HG03565 (cell line): ENCODE data around the gene ANO4.
"Not testable (repeated sequence)": the region's sequence is repeated elsewhere in the genome, so short reads cannot be mapped to it uniquely, and the experiment has no call there.

Experiments
- ATAC-seq: cut with Tn5 transposase; IDR thresholded peaks from one replicate; pipeline ENCODE4 v1.9.1; 2021; ENCODE audit warnings: mild to moderate bottlenecking, moderate library complexity; ENCODE audit not compliant: unreplicated experiment

Gene ANO4

DNA sequence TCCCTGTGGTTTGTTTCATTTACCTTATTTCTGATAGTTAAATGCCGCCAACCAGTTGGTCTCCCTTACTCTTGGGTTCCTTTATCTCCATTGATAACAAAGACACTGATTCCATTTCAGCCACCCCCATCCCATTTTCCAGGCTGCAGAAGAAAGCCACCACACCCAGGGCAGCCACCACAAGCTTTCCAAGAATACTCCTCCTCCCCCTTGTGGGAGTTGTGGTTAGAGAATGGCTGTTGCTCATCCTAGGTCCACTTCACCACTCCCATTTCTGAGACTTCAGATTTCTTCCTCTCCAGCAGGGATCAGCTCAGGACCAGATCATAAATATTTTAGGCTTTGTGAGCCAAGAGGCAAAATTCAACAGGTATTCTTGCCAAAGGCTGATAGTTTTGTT lies 73.9 kb downstream of the ANO4 start:
- no peak for ATAC-seq

DNA sequence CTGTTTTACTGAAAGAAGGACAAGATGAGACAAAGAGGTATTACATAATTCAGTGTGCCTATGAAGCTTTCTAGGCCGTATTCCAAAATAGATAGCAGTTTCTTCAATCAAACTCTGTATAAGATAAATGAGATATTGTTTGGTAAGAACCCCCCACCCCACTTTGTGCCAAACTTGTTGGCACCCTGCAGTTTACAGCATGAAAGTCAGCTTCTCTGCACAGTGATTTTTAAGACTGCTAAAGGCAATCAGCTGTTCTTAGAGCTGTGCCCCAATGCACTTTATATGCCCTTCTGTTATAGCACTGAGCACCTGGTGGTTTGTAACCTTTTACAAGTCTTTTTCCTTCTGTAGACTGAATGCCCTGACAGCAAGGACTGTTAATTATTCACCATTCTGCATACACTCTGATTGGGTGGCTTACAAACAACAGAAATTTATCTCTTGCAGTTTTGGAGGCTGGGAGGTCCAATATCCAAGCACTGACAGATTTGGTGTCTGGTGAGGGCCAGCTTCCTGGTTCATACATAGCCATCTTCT lies 76.7 kb downstream of the ANO4 start:
- no peak for ATAC-seq

DNA sequence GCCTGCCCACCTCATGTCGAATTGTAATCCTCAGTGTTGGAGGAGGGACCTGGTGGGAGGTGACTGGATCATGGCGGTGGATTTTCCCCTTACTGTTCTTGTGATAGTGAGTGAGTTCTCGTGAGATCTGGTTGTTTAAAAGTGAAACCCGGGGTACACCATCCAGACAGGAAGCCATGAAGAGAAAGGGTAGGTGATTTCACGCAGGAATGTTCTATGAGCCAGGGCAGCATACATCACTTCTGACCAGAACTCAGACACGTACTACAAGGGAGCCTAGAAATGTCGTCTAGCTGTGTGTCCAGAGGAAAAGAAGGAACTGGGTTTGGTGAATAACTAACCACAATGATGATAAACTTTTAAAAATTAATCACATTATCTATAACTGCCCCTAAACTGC lies 80.6 kb downstream of the ANO4 start:
- no peak for ATAC-seq

- no peak for ATAC-seq
Observed at GRCh38 chr12:100875771-100876170, 81.2 kb downstream of the ANO4 start.

GRCh38 chr12:100877776-100878175 lies 83.2 kb downstream of the ANO4 start:
- ATAC-seq: no peak

GRCh38 chr12:100895192-100895591 lies 100.6 kb downstream of the ANO4 start:
- no peak for ATAC-seq

DNA sequence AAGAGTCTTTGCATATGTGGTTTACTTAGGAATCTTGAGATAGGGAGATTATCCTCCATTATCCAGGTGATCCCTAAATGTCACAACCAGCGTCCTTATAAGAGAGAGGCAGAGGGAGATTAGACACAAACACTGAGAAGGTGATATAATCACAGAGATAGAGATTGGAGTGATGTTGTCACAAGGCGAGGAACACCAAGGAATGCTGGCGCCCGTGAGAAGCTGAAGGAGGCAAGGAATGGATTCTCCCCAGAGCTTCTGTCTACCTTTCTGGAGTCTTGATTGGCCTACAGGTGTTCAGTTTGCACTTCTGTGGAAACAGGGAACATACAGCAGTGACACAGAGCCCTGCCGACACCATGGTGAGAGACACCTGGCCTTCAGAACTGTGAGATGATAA lies 101.6 kb downstream of the ANO4 start:
- ATAC-seq: no peak

GRCh38 chr12:100897240-100897639 lies 102.7 kb downstream of the ANO4 start:
- ATAC-seq: no peak

- no peak for ATAC-seq
Observed at GRCh38 chr12:100899301-100899700, 104.7 kb downstream of the ANO4 start.

DNA sequence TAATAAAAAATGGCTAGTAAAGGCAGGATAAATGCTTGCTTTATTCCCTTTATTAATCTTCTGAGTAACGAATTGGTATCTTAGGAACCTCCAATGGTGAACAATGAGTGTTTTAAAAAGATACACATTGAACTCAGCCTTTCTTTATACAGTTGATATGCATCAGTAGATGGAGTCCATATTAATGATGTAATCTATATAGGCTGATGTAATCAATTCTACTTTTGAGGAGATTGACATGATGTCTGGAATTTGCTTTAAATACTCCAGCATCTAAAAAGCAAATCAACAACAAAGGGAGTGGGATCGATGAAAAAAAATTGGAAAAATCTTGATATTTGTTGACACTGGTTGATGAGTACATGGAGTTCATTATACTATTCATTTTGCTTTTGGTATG lies 106.2 kb downstream of the ANO4 start:
- no peak for ATAC-seq

DNA sequence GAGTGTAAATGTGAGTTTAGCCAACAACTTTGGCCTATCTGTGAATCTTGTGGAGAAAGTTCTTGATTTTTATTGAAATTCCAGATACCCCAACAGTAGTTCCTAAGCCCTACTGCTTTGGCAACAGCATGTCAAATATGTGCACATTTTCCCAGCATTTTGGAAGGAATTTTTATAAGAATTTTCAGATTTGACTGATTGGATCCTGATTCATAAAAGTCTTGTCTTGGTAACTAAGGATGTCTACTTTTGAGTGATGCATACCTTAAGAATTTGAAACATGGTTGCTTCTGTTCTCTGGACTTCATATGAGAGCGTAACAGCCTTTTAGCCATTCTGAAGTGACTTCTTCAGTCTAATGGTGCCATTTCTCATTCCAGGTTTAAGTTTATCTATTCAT lies 106.7 kb downstream of the ANO4 start:
- no peak for ATAC-seq

GRCh38 chr12:100904270-100904669 lies 109.7 kb downstream of the ANO4 start:
- no peak for ATAC-seq

GRCh38 chr12:100908501-100908900 lies 113.9 kb downstream of the ANO4 start:
- no peak for ATAC-seq

DNA sequence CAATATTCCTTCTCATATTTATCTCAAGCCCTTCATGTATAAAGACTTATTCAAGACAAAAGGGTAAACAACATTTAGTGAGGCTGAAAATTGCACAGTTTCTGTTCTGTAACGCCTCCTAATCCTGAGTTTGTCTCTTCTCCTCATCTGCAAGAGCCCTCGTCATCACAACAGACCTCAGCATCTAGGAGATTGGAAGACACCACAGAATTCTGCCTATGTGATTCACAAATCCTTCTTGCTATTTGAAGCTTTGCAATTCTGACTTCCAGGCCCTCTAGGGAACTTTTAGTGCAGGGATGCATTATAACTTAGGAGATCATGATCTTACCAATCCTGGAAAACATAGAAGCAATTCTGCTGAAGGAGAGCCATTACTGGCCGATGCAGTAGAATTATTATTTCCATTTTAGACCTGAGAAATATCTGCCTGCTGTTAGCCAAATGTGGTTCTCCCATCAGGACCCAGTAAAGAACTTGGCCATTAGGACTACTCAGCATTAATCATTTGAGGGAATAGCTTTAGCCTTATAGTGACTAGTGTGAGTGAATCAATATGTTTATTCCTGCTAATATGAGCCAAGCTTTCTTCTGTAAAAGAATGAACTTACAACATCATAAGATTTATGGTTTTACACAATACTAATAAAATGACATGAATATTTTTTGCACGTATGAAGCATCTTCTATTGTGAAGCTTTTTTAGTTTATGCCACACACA lies 119.5 kb downstream of the ANO4 start:
- ATAC-seq: no peak

DNA sequence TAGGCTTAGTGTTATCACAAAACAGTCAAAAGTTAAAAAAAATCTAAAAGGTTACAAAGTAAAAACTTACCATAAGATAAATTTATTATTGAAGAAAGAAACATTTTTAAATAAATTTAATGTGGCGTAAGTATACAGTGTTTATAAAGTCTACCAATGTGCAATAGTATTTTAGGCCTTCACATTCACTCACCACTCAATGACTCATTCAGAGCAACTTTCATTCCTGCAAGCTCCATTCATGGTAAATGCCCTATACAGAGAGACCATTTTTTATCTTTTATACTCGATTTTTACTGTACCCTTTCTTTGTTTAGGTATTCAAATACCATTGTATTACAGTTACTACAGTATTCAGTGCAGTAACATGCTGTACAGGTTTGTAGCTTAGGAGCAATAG lies 124.5 kb downstream of the ANO4 start:
- no peak for ATAC-seq

- no peak for ATAC-seq
Observed at GRCh38 chr12:100920493-100920892, 125.9 kb downstream of the ANO4 start.

GRCh38 chr12:100926669-100927248 lies 132.2 kb downstream of the ANO4 start:
- no peak for ATAC-seq

- no peak for ATAC-seq
Observed at GRCh38 chr12:100927826-100928225, 133.2 kb downstream of the ANO4 start.

GRCh38 chr12:100932571-100932970 lies 138.0 kb downstream of the ANO4 start:
- ATAC-seq: no peak

DNA sequence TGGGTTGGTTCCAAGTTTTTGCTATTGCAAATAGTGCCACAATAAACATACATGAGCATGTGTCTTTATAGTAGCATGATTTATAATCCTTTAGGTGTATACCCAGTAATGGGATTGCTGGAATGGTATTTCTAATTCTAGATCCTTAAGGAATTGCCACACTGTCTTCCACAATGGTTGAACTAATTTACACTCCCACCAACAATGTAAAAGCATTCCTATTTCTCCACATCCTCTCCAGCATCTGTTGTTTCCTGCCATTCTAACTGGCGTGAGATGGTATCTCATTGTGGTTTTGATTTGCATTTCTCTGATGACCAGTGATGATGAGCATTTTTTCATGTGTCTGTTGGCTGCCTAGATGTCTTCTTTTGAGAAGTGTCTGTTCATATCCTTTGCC lies 139.0 kb downstream of the ANO4 start:
- not testable (repeated sequence) for ATAC-seq

- ATAC-seq: no peak
Observed at GRCh38 chr12:100935929-100936328, 141.4 kb downstream of the ANO4 start.

DNA sequence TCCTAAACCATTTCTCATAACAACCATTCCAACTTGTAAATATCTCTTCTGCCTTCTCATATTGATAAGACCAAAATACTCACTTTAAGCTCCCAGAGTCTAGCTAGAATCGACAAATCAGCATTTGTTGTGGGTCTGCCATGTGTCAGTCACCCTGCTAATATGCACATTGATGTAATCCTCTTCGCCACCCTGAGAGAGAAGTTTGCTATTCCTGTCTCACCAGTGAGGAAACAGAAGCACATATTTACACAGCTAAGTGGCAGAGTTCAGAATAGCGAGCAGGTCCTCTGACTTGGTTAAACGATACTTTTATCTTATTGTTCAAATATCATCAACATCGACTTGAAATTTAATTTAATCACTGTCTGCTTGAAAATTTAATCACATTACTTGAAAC lies 142.1 kb downstream of the ANO4 start:
- ATAC-seq: no peak

DNA sequence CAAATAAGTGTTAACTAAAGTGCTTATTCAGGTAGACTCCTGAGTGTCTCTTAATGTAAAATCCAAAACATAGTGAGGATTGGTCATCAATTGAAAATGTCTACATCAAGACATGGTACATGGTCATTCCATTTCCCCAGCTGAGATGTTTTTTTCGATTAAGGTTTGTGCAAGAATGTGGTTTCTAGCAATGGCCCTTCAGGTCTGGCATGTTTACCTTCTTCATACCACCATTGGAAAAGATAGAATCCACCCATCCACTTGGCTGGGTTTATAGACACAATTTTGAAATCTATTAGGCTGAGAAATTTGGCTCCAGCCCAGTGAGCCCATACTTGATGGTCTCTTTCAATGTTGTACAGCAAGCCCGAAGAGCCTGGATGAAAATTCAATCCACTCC lies 145.9 kb downstream of the ANO4 start:
- ATAC-seq: no peak
